ENCODE results near the gene LRRC52.
"Not testable (repeated sequence)": the region's sequence is repeated elsewhere in the genome, so short reads cannot be mapped to it uniquely, and the experiment has no call there.

The LRRC52 gene

GRCh38 chr1:165591391-165591790 is 47.6 kb downstream of the LRRC52 start:
- DNase-seq = not testable (repeated sequence)

- peak; percentile 43 to 77 (median 66) for DNase-seq
Measured at GRCh38 chr1:165592945-165593823, 49.4 kb downstream of the LRRC52 start.

- DNase-seq = no peak
Measured at GRCh38 chr1:165595246-165595938, 51.6 kb downstream of the LRRC52 start.

DNA sequence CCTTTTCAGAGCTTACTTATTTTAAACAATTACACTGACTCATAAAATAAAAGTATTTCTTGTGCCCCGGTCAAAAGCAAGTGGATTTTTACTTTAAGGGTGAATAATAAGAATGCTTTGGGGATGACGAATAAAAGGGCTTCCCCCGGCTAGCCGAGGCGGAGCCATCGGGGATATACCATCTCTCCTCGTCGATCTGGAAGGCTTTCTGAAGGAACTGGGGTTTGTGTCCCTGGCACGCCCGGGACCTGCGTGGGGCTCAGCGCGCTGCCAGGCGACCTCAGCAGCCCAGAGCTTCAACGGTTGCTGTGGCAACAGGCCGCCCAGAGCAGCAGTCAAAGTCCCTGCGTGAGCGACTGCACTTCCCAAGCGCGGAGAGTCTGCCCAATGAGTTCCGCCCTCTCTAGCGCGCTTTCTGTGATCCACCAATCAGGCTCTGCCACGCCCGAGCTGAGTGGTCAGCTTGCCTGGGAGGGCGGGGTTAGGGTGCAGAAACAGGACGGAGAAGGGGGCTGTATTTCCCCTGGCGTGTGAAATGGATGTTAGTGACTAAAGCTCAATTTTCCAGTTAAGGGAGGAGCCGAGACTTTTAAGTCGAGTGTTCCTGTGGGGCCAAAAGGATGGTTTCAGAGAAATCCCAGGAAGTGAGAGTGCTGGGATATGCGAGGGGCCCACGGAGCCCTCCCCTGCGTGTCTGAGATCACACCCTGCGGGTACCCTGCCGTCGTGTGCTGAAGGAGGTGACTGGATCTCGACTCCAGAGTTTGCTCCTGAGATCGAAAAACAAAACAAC is 54.3 kb downstream of the LRRC52 start:
- peak; percentile 71 to 94 (median 84) for DNase-seq

- no peak for DNase-seq
Measured at GRCh38 chr1:165598676-165599059, 54.9 kb downstream of the LRRC52 start.

DNA sequence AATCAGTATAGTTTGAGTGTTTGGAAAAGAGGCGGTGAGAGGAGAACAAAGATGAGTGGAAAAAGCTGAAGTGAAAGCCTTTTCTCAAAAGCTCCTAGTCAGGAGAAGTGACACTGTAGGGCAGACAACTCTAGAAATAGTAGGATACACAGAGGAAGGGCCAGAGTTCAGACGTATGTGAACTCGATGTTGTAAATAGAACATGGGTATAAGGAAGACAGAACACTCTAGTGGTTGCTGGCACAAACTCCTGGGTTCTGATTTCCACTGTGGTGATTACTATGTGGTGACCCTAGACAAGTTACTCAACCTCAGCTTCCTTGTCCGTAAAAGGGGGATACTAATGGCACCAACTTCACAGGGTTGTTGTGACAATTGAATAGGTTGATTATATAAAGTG is 57.0 kb downstream of the LRRC52 start:
- no peak for DNase-seq

GRCh38 chr1:165603810-165604209 is 60.0 kb downstream of the LRRC52 start:
- no peak for DNase-seq

- DNase-seq = no peak
Measured at GRCh38 chr1:165605246-165605645, 61.4 kb downstream of the LRRC52 start.

DNA sequence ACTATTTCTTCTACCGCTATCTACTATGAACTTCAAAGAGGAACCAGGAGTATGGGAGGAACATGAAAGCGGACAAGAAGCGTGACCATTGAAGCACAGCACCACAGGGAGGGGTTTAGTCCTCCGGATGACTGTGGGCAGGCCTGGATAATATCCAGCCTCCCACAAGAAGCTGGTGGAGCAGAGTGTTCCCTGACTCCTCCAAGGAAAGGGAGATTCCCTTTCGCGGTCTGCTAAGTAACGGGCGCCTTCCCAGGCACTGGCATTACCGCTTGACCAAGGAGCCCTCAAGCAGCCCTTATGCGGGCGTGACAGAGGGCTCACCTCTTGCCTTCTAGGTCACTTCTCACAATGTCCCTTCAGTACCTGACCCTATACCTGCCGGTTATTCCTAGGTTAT is 62.9 kb downstream of the LRRC52 start:
- not testable (repeated sequence) for DNase-seq

DNA sequence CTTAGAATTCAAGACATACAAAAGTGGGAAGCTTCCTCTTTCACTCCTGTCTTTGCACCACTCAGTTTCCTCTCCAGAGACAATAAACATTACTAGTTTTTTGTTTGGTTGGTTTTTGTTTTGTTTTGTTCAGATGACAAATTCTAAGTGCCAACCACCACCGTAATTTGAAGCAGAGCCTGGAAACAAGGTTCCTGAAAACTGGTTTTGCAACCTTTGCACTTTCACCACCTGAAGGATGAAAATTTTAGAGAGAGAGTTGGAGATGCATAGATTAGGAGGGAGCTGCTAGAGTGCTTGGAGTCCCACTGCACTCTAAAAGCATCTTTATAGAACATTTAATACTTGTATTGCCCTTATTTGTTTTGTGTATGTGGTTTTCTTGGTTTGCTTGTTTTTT is 67.1 kb downstream of the LRRC52 start:
- no peak for DNase-seq

DNA sequence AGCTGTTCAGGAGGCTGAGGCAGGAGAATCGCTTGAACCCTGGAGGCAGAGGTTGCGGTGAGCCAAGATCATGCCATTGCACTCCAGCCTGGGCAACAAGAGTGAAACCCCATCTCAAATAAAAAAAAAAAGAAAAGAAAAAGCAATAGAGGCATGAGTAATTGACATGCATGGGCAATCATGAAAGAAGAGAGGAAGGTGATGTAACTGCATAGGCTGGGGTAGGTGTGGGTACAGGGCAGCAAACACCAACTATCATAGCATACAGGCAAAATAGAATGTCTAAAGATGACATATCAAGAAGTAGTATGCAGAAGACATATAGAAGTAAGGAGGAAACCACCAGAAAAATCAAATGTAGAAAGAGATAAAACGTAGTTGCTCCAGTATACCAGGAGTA is 68.3 kb downstream of the LRRC52 start:
- no peak for DNase-seq
